Measurements from ENCODE around the gene RBSN. TPM values are rescaled to one million over a fixed set of nuclear protein-coding genes. Genes with fewer than 3 reads are reported as not detected.

RBSN gene
- 14.5 and 14.8 TPM in 2 replicates for total RNA-seq

GRCh38 chr3:15098503-15099363 lies at the start of gene RBSN:
TSS of gene RBSN (minus strand) at chr3:15099148. CDS start at chr3:15096120, 3,028 bp downstream.

GRCh38 chr3:15064835-15065549 lies 34.0 kb downstream of the RBSN start, which contains the start of gene MRPS25:
TSS of gene MRPS25 (minus strand) at chr3:15065315. CDS start at chr3:15065194, 121 bp downstream.

Other genes with a start within 250 kb of the RBSN start
- gene NR2C2, start 151.6 kb downstream of the RBSN start, total RNA-seq = 16.0 and 21.7 TPM in 2 replicates
- gene MRPS25, start 33.8 kb downstream of the RBSN start, total RNA-seq = 21.0 and 55.4 TPM in 2 replicates
- gene CAPN7, start 107.1 kb upstream of the RBSN start, total RNA-seq = 13.0 and 24.1 TPM in 2 replicates
- 6.2 and 7.7 TPM in 2 replicates for gene SH3BP5, start 233.4 kb upstream of the RBSN start, total RNA-seq

Data from mesangial cell (primary cell).